KOPT-K1 (cell line): ENCODE data around the gene SPIN1.
"Not testable (repeated sequence)": the region's sequence is repeated elsewhere in the genome, so short reads cannot be mapped to it uniquely, and the experiment has no call there.

Experiments used
- H3K27ac ChIP-seq: fragments of 200-600 bp; sonication (generic); 2 replicates; pipeline ENCODE4 v1.5.1; 2016; ENCODE audit warnings: antibody characterized with exemption, mild to moderate bottlenecking, low read depth, low read length; ENCODE audit not compliant: poor library complexity, severe bottlenecking
- H3K36me3 ChIP-seq: fragments of 200-600 bp; sonication (generic); 2 replicates; pipeline ENCODE4 v1.5.1; 2017; ENCODE audit warnings: antibody characterized with exemption, mild to moderate bottlenecking, low read length, moderate library complexity; ENCODE audit not compliant: insufficient read depth
- H3K9me3 ChIP-seq: fragments of 200-600 bp; sonication (generic); 2 replicates; pipeline ENCODE4 v1.5.1; 2017; ENCODE audit warnings: antibody characterized with exemption, low read length, mild to moderate bottlenecking; ENCODE audit not compliant: insufficient read depth, poor library complexity, severe bottlenecking

Gene SPIN1

DNA sequence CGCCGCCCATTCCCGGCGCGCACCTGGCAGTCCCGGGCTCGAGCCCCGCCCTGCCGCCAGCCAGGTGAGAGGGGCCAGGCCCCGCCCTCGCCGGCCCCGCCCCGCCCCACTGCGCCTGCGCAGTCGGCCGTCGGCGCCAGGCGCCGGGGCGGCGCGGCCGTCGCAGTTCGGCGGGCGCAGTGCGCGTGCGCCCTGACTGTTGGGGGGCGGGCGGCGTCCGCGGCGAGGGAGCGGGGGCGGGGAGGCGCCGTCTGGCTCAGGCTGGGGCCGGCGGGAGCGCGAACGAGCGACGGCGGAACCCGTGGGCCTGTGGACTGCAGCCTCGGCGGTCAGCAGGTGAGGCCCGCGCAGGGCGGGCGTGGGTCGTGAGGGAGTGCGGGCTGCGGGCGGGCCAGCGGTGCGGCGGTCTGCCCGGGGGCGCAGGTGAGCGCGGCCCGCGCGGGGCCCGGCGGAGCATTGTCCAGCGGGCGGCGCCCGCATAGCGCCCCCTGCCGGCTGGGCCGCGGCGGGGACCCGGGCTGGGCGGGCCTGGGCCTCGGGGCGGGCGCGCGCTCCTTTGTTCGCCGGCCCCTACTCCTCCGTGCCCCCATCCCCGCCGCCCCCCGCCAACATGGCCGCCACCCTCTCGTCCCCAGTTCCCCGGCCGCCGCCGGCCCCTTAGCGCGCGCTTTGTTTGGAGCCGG, at the start of gene SPIN1:
SPIN1 (plus strand) TSS at position 242 of the 683 bp plus-strand sequence. CDS start 38,096 bp downstream, outside the sequence.
- Histone ChIP-seq H3K27ac (peak within 1 kb of the TSS; percentile 74), H3K9me3 (no peaks in the 10 kb centered on the region), H3K36me3 (peaks cover 8% of the 10 kb centered on the region; the same call in 1 of the 2 replicates)

DNA sequence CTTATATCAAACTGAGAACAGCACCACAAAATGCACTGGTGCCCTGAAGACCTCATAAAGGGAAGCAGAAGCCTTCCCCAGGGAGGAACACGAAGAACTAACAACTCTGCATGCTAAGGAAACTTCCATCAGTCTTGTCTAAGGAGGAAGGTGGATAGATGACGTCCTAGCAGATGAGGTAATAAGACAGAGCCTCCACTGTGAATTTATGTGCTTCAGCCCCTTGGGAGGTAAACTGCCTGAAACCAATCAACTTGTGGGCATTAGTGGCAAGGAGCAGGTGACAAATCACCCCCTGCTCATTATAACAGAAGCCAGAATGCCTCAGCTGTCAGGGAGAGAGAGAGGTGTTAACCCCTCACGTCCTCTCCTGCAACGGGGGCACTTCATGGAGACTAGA, 48.9 kb upstream of the SPIN1 start:
- Histone ChIP-seq H3K36me3 (no peaks in the 10 kb centered on the region), H3K27ac (peak overlapping the region; percentile 13), H3K9me3 (no peaks in the 10 kb centered on the region)

- no peak overlapping the region for H3K27ac ChIP-seq
- H3K9me3 ChIP-seq = no peaks in the 10 kb centered on the region
- H3K36me3 ChIP-seq = no peaks in the 10 kb centered on the region
These were observed 46.0 kb upstream of the SPIN1 start for GRCh38 chr9:88342246-88342645.

DNA sequence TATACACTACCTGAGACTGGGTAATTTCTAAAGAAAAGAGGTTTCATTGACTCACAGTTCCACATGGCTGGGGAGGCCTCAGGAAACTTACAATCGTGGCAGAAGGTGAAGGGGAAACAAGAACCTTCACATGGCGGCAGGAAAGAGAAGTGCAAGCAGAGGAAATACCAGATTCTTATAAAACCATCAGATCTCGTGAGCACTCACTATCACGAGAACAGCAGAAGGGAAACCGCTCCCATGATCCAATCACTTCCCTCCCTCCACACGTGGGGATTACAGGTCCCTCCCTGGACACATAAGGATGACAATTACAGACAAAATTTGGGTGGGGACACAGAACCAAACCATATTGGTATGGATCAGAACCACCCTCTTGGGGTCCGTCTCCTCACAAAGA, 44.2 kb upstream of the SPIN1 start:
- Histone ChIP-seq H3K36me3 (no peaks in the 10 kb centered on the region), H3K9me3 (no peaks in the 10 kb centered on the region), H3K27ac (no peak overlapping the region)

DNA sequence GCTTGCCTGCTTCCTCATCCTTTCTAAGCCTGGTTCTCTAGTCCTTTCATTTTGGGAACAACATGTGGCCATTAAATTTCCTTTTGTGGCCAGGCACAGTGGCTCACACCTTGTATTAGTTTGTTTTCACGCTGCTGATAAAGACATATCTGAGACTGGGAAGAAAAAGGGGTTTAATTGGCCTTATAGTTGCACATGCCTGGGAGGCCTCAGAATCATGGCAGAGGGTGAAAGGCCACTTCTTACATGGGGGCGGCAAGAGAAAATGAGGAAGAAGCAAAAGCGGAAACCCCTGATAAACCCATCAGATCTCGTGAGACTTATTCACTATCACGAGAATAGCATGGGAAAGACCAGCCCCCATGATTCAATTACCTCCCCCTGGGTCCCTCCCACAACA, 37.9 kb upstream of the SPIN1 start:
- peaks cover 12% of the 10 kb centered on the region for H3K9me3 ChIP-seq
- H3K27ac ChIP-seq, H3K36me3 ChIP-seq: not testable (repeated sequence)

GRCh38 chr9:88355166-88355565, 33.1 kb upstream of the SPIN1 start:
- Histone ChIP-seq H3K27ac (no peak overlapping the region), H3K36me3 (no peaks in the 10 kb centered on the region), H3K9me3 (peaks cover 12% of the 10 kb centered on the region)

DNA sequence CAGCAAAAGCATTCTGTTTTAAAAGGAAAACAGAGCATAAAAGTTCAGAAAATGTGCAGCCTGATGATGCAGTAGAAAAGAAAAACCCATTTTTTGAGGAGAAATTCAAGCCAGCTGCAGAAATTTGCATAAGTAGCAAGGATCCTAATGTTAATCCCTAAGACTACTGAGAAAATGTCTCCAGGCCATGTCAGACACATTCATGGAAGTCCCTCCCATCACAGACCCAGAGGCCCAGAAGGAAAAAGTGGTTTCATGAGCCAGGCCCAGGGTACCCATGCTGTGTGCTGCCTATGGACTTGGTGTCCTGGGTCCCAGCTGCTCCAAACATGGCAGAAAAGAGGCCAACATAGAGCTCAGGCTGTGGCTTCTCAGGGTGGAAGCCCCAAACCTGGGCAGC, 31.0 kb upstream of the SPIN1 start:
- H3K9me3 ChIP-seq = peaks cover 12% of the 10 kb centered on the region
- not testable (repeated sequence) for H3K27ac ChIP-seq, H3K36me3 ChIP-seq

GRCh38 chr9:88358723-88359122, 29.5 kb upstream of the SPIN1 start:
- Histone ChIP-seq H3K9me3 (peaks cover 11% of the 10 kb centered on the region), H3K27ac (no peak overlapping the region)

GRCh38 chr9:88359974-88360373, 28.3 kb upstream of the SPIN1 start:
- H3K27ac ChIP-seq = no peak overlapping the region
- no peaks in the 10 kb centered on the region for H3K36me3 ChIP-seq
- no peaks in the 10 kb centered on the region for H3K9me3 ChIP-seq

More at GRCh38 chr9:88358723-88359122, 29.5 kb upstream of the SPIN1 start:
- no peaks in the 10 kb centered on the region for H3K36me3 ChIP-seq

DNA sequence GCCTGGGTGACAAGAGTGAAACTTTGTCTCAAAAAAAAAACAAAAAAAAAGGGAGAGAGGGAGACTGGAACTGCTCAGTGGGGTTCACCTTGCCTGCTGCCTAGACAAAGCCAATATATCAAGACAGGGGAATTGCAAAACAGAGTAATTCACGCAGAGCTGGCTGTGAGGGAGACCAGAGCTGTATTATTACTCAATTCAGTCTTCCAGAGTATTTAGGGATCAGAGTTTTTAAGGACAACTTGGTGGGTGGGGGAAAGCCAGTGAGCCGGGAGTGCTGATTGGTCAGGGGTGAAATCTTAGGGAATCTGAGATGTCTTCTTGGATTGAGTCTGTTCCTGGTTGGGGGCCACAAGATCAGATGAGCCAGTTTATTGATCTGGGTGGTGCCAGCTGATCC, 25.6 kb upstream of the SPIN1 start:
- Histone ChIP-seq H3K36me3 (no peaks in the 10 kb centered on the region), H3K27ac (no peak overlapping the region), H3K9me3 (peaks cover 5% of the 10 kb centered on the region)

DNA sequence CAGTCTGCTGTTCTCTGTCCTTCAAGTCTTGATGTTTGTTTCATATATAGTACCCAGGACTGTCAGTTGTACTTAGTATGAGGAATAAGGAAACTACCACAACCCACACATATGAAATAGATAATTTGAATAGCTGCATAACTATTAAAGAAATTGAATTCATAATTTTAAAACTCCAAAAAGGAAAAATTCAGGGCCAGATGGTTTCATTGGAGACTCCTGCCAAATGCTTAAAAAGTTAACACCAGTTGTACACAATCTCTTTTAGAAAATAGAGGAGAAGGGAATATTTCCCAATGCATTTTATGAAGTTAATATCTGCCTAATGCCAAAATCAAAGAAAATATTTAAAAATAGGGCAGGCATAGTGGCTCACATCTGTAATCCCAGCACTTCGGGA, 24.6 kb upstream of the SPIN1 start:
- no peaks in the 10 kb centered on the region for H3K36me3 ChIP-seq
- peaks cover 11% of the 10 kb centered on the region for H3K9me3 ChIP-seq

GRCh38 chr9:88364706-88365105, 23.5 kb upstream of the SPIN1 start:
- Histone ChIP-seq H3K9me3 (peaks cover 11% of the 10 kb centered on the region), H3K27ac (no peak overlapping the region), H3K36me3 (no peaks in the 10 kb centered on the region)

More for the DNA sequence above, 24.6 kb upstream of the SPIN1 start:
- no peak overlapping the region for H3K27ac ChIP-seq

DNA sequence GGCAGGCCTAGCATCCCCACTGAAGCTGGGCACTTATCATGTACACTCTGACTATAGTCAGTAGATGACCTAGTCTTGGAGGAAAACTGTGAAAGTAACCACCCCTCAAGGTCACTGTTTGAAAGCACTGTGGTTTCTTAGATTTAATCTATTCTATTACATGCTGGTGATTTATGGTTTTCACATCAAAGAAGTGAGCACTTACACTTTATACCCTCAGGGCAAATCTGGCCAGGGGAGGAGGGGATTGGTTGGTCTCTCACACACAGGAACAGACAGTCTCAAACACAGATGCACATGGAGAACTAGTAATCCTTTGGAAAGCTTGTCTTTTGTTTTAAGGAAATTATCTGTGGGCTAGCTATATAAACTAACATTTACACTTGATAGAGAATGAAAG, 17.9 kb upstream of the SPIN1 start:
- peaks cover 11% of the 10 kb centered on the region for H3K9me3 ChIP-seq
- no peak overlapping the region for H3K27ac ChIP-seq
- H3K36me3 ChIP-seq = no peaks in the 10 kb centered on the region

DNA sequence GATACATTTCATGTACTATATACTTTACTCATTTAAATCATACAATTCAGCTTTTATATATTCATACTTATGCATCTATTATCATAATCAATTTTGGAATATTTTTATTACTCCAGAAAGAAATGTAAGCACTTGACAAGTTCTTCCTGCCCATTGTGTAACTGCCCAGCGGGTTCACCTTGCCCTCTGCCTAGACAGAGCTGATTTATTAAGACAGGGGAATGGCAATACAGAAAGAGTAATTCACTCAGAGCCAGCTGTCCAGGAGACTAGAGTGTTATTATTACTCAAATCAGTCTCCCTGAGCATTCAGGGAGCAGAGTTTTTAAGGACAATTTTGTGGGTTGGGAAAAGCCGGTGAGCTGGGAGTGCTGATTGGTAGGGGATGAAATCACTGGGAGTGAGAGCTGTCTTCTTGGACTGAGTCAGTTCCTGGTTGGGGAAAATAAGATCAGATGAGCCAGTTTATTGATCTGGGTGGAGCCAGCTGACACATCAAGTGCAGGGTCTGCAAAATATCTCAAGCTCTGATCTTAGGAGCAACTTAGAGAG, 16.1 kb upstream of the SPIN1 start:
- no peak overlapping the region for H3K27ac ChIP-seq

GRCh38 chr9:88373045-88373444, 15.2 kb upstream of the SPIN1 start:
- Histone ChIP-seq H3K36me3 (no peaks in the 10 kb centered on the region), H3K27ac (no peak overlapping the region), H3K9me3 (peaks cover 15% of the 10 kb centered on the region)

More for the DNA sequence above, 16.1 kb upstream of the SPIN1 start:
- H3K9me3 ChIP-seq = peaks cover 14% of the 10 kb centered on the region
- no peaks in the 10 kb centered on the region for H3K36me3 ChIP-seq

- no peak overlapping the region for H3K27ac ChIP-seq
- H3K9me3 ChIP-seq = peaks cover 12% of the 10 kb centered on the region
- no peaks in the 10 kb centered on the region for H3K36me3 ChIP-seq
These were observed 9.9 kb upstream of the SPIN1 start for GRCh38 chr9:88378317-88378716.
